H9 (cell line): ENCODE results near the gene GNG11. TPM values are rescaled to one million over a fixed set of nuclear protein-coding genes. Genes with fewer than 3 reads are reported as not detected.

Experiments
- DNase-seq: peaks from one replicate; pipeline ENCODE4 v3.0.0-alpha.2; 2017
- H2AFZ ChIP-seq: one replicate; pipeline ENCODE4 v1.6.1; 2013; ENCODE audit warnings: mild to moderate bottlenecking, low read length, control low read depth, moderate library complexity
- H2AK5ac ChIP-seq: 2 replicates; pipeline ENCODE4 v1.6.1; 2013; ENCODE audit warnings: low read length, control low read depth, mixed read lengths; ENCODE audit not compliant: insufficient read length
- H2BK120ac ChIP-seq: one replicate; pipeline ENCODE4 v1.6.1; 2013; ENCODE audit warnings: low read depth, mild to moderate bottlenecking, low read length, control low read depth, inconsistent platforms; ENCODE audit not compliant: poor library complexity, severe bottlenecking
- H2BK12ac ChIP-seq: 2 replicates; pipeline ENCODE4 v1.6.1; 2013; ENCODE audit warnings: low read length, control low read depth, mixed read lengths, low read depth; ENCODE audit not compliant: insufficient read length
- H2BK15ac ChIP-seq: 2 replicates; pipeline ENCODE4 v1.6.1; 2013; ENCODE audit warnings: low read depth, low read length, control low read depth
- H2BK20ac ChIP-seq: one replicate; pipeline ENCODE4 v1.6.1; 2013; ENCODE audit warnings: low read depth, mild to moderate bottlenecking, low read length, control low read depth, inconsistent platforms; ENCODE audit not compliant: poor library complexity, severe bottlenecking
- H2BK5ac ChIP-seq: 2 replicates; pipeline ENCODE4 v1.6.1; 2013; ENCODE audit warnings: low read length, control low read depth, mixed read lengths; ENCODE audit not compliant: insufficient read length
- H3K14ac ChIP-seq: 2 replicates; pipeline ENCODE4 v1.6.1; 2013; ENCODE audit warnings: low read length, control low read depth; ENCODE audit not compliant: insufficient read depth
- H3K18ac ChIP-seq: 2 replicates; pipeline ENCODE4 v1.6.1; 2013; ENCODE audit warnings: low read depth, mild to moderate bottlenecking, mixed read lengths, low read length, control low read depth; ENCODE audit not compliant: insufficient read length
- H3K23ac ChIP-seq: 2 replicates; pipeline ENCODE4 v1.6.1; 2013; ENCODE audit warnings: low read length, control low read depth, mixed read lengths, low read depth; ENCODE audit not compliant: insufficient read length
- H3K23me2 ChIP-seq: 2 replicates; pipeline ENCODE4 v1.6.1; 2013; ENCODE audit warnings: low read depth, mild to moderate bottlenecking, mixed read lengths, low read length, control low read depth; ENCODE audit not compliant: insufficient read length, poor library complexity, severe bottlenecking
- H3K27ac ChIP-seq: 2 replicates; pipeline ENCODE4 v1.5.1; 2013; ENCODE audit warnings: low read length, control low read depth, mixed read lengths, low read depth; ENCODE audit not compliant: insufficient read length
- H3K27me3 ChIP-seq: 2 replicates; pipeline ENCODE4 v1.6.1; 2013; ENCODE audit warnings: low read length, control low read depth, inconsistent platforms; ENCODE audit not compliant: insufficient read depth
- H3K4ac ChIP-seq: 2 replicates; pipeline ENCODE4 v1.6.1; 2013; ENCODE audit warnings: low read depth, mild to moderate bottlenecking, control low read depth, inconsistent platforms, low read length, moderate library complexity
- H3K4me1 ChIP-seq: 2 replicates; pipeline ENCODE4 v1.6.1; 2013; ENCODE audit warnings: low read length, control low read depth, inconsistent platforms; ENCODE audit not compliant: insufficient read depth
- H3K4me2 ChIP-seq: 2 replicates; pipeline ENCODE4 v1.6.1; 2013; ENCODE audit warnings: low read length, control low read depth, mixed read lengths; ENCODE audit not compliant: insufficient read length, insufficient read depth
- H3K56ac ChIP-seq: 2 replicates; pipeline ENCODE4 v1.6.1; 2013; ENCODE audit warnings: low read depth, mild to moderate bottlenecking, mixed read lengths, low read length, control low read depth; ENCODE audit not compliant: insufficient read length
- H3K79me1 ChIP-seq: 2 replicates; pipeline ENCODE4 v1.6.1; 2013; ENCODE audit warnings: low read depth, mild to moderate bottlenecking, moderate library complexity, low read length, control low read depth, inconsistent platforms; ENCODE audit not compliant: insufficient read depth, poor library complexity, severe bottlenecking
- H3K79me2 ChIP-seq: 2 replicates; pipeline ENCODE4 v1.6.1; 2013; ENCODE audit warnings: low read length, control low read depth, inconsistent platforms; ENCODE audit not compliant: insufficient read depth
- H3K9ac ChIP-seq: 2 replicates; pipeline ENCODE4 v1.6.1; 2013; ENCODE audit warnings: low read length, control low read depth, mixed read lengths; ENCODE audit not compliant: insufficient read length; ENCODE audit errors: extremely low read depth
- H3K9me3 ChIP-seq: one replicate; pipeline ENCODE4 v1.6.1; 2013; ENCODE audit warnings: low read depth, low read length, inconsistent platforms; ENCODE audit not compliant: control insufficient read depth
- H3T11ph ChIP-seq: one replicate; pipeline ENCODE4 v1.6.1; 2013; ENCODE audit warnings: mild to moderate bottlenecking, low read length, control low read depth, inconsistent platforms
- H4K20me1 ChIP-seq: one replicate; pipeline ENCODE4 v1.6.1; 2013; ENCODE audit not compliant: control insufficient read depth, insufficient read length, insufficient read depth
- H4K5ac ChIP-seq: 2 replicates; pipeline ENCODE4 v1.6.1; 2013; ENCODE audit warnings: low read depth, mild to moderate bottlenecking, mixed read lengths, low read length, control low read depth; ENCODE audit not compliant: insufficient read length
- H4K8ac ChIP-seq: replicated peaks from 2 replicates; pipeline ENCODE4 v1.6.1; 2013; ENCODE audit warnings: low read length, control low read depth, mixed read lengths, low read depth; ENCODE audit not compliant: insufficient read length
- H4K91ac ChIP-seq: 2 replicates; pipeline ENCODE4 v1.6.1; 2013; ENCODE audit warnings: low read depth, mild to moderate bottlenecking, moderate library complexity, mixed read lengths, low read length, control low read depth; ENCODE audit not compliant: insufficient read length
- H3K27ac Mint-ChIP-seq, 3 experiments: 2 replicates in 2 of 3; 3 replicates in 1 of 3; pipeline ENCODE4 v1.8.0; 2020 to 2021; ENCODE audit warnings: mixed read lengths in 3 of 3, mild to moderate bottlenecking in 1 of 3, moderate library complexity in 1 of 3
- H3K27me3 Mint-ChIP-seq: 2 replicates; pipeline ENCODE4 v1.8.0; 2021; ENCODE audit warnings: low read depth, mild to moderate bottlenecking, moderate library complexity, mixed read lengths
- H3K36me3 Mint-ChIP-seq, 3 experiments: 2 replicates in 2 of 3; 3 replicates in 1 of 3; pipeline ENCODE4 v1.8.0; 2020 to 2021; ENCODE audit warnings: low read depth in 3 of 3, mixed read lengths in 3 of 3; ENCODE audit not compliant: insufficient read depth in 1 of 3
- H3K4me1 Mint-ChIP-seq, 2 experiments: 2 replicates each; pipeline ENCODE4 v1.8.0; 2020; ENCODE audit warnings: mixed read lengths in 2 of 2
- H3K4me3 Mint-ChIP-seq, 2 experiments: 2 replicates in 1 of 2; 3 replicates in 1 of 2; pipeline ENCODE4 v1.8.0; 2020 to 2021; ENCODE audit warnings: mild to moderate bottlenecking in 2 of 2, mixed read lengths in 2 of 2, moderate library complexity in 1 of 2
- H3K9me3 Mint-ChIP-seq, 2 experiments: 2 replicates in 1 of 2; 3 replicates in 1 of 2; pipeline ENCODE4 v1.8.0; 2020; ENCODE audit warnings: mild to moderate bottlenecking in 2 of 2, mixed read lengths in 2 of 2, moderate library complexity in 1 of 2
- CTCF ChIP-seq: fragments of 200-600 bp; sonication (generic); conservative IDR thresholded peaks from 3 replicates; pipeline ENCODE4 v1.8.0; 2021; ENCODE audit warnings: antibody characterized with exemption, mild to moderate bottlenecking
- WGBS: extraction: QIAGEN DNeasy Blood & Tissue Kit; methylation state at CpG from one replicate; pipeline ENCODE4 v1.1.7; 2013; ENCODE audit warnings: missing lambda C conversion rate, low lambda C conversion rate, mixed read lengths; ENCODE audit not compliant: insufficient read length; ENCODE audit errors: extremely low coverage; 5-methylcytosine and 5-hydroxymethylcytosine counted together
- total RNA-seq: library from RNA; stranded (reverse); gene quantifications from 2 replicates; pipeline ENCODE4 v1.2.1, GENCODE V29; 2021

GNG11 gene
- total RNA-seq, 1 experiment from 2014 or later: 0.68 TPM

DNA sequence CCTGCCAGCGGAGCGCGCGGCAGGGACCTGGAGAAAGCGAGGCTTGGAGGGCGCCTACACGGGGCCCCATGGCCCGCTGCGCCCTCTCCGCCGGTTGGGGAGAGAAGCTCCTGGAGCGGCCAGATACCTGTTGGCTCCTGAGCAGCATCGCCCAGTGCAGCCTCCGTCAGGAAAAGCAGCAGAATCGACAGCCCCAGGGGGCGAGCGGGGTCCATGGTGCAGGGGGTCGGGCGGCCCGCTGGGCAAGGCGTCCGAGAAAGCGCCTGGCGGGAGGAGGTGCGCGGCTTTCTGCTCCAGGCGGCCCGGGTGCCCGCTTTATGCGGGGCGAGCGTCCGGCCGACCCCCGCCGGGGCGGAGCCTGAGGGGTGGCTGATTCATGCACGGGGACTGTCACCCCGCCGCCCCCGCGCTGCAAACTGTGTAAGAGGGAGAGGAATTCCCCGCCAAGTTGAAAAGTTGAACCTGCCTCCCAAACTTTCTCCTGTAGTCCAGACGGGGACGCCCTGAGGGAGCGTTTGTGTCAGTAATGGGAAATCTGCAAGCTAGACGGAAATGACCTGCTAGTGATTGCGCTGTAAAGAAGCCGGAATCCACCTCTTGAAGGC is 31.0 kb upstream of the GNG11 start, which contains the start of gene TFPI2:
TFPI2 (minus strand) TSS at position 290 of the 605 bp plus-strand sequence; CDS start at position 215, 75 bp downstream.
- Histone ChIP-seq H2AFZ (no peak within 1 kb of the TSS), H4K91ac (no peak within 1 kb of the TSS), H3K23me2 (peaks cover 10% of the 10 kb centered on the region), H2BK12ac (no peak within 1 kb of the TSS), H3K4me2 (peak within 1 kb of the TSS; percentile 85), H3K4ac (no peak within 1 kb of the TSS), H3K79me2 (no peaks in the 10 kb centered on the region), H3K27ac (no peak within 1 kb of the TSS), H2BK20ac (no peak within 1 kb of the TSS), H3K9me3 (no peaks in the 10 kb centered on the region), H3K18ac (no peak within 1 kb of the TSS), H3T11ph (no peak within 1 kb of the TSS), H3K56ac (no peak within 1 kb of the TSS), H2BK15ac (no peak within 1 kb of the TSS), H3K4me1 (no peaks in the 10 kb centered on the region), H4K8ac (no peak within 1 kb of the TSS), H3K79me1 (no peaks in the 10 kb centered on the region), H4K20me1 (no peaks in the 10 kb centered on the region), H4K5ac (no peak within 1 kb of the TSS), H3K14ac (peak within 1 kb of the TSS; percentile 53; the same call in 1 of the 2 replicates), H2BK5ac (no peak within 1 kb of the TSS), H2AK5ac (no peak within 1 kb of the TSS), H3K27me3 (peaks cover 2% of the 10 kb centered on the region; the same call in 1 of the 2 replicates), H3K23ac (no peak within 1 kb of the TSS), H2BK120ac (no peak within 1 kb of the TSS), H3K9ac (peak within 1 kb of the TSS; percentile 43)
- no peaks in the 10 kb centered on the region for H3K36me3 Mint-ChIP-seq
- peaks cover 55% of the 10 kb centered on the region for H3K27me3 Mint-ChIP-seq
- peak within 1 kb of the TSS; percentile 87 to 94 for H3K4me3 Mint-ChIP-seq
- TF ChIP-seq CTCF: no peak
- WGBS: no CpG with 5 or more reads among the region's 49 CpGs
- H3K4me1 Mint-ChIP-seq: peaks cover 6 to 9% of the 10 kb centered on the region in 2 experiments; a peak in 2 of 4 replicates
- DNase-seq: peak; percentile 70
- H3K9me3 Mint-ChIP-seq: peaks cover 0 to 2% of the 10 kb centered on the region in 2 experiments; a peak in 1 of 5 replicates
- peak within 1 kb of the TSS in 2 of 3 experiments; percentile 14 to 93; a peak in 1 of 7 replicates for H3K27ac Mint-ChIP-seq
